K562 (cell line): ENCODE results near the gene CAMK2G. TPM values are rescaled to one million over a fixed set of nuclear protein-coding genes. Genes with fewer than 3 reads are reported as not detected.

Source experiments
- BRD4 ChIP-seq: fragments of 200-600 bp; sonication (generic); IDR thresholded peaks from 2 replicates; pipeline ENCODE4 v1.6.1; 2017; ENCODE audit warnings: inconsistent platforms
- CHCHD3 ChIP-seq: fragments of 250-450 bp; sonication (Bioruptor Pico); IDR thresholded peaks from 2 replicates; pipeline ENCODE4 v2.1.2; 2022; ENCODE audit warnings: mild to moderate bottlenecking
- E2F3 ChIP-seq: fragments of 250-450 bp; sonication (Bioruptor Pico); IDR thresholded peaks from 2 replicates; pipeline ENCODE4 v1.4.0; 2020; ENCODE audit warnings: mild to moderate bottlenecking
- FOXP1 ChIP-seq: sonication (generic); formaldehyde crosslinking; IDR thresholded peaks from 2 replicates; pipeline ENCODE4 v1.8.0; 2022; ENCODE audit warnings: mild to moderate bottlenecking, missing genetic modification reagents
- GATAD2B ChIP-seq: fragments of 450-650 bp; IDR thresholded peaks from 2 replicates; pipeline ENCODE4 v1.6.1; 2017; ENCODE audit warnings: mild to moderate bottlenecking, borderline replicate concordance
- HMG20A ChIP-seq: fragments of 450-650 bp; formaldehyde crosslinking; conservative IDR thresholded peaks from 2 replicates; pipeline ENCODE4 v1.4.0; 2020; ENCODE audit warnings: mild to moderate bottlenecking, mixed read lengths
- ID3 ChIP-seq, 2 experiments: fragments of 250-450 bp in 1 of 2; fragments of 450-650 bp in 1 of 2; sonication (Bioruptor Pico) in 1 of 2; IDR thresholded peaks; 2 replicates each; pipeline versions ENCODE4 v1.6.1 to v1.8.0; 2016 to 2021; ENCODE audit warnings: mild to moderate bottlenecking in 2 of 2, moderate library complexity in 2 of 2, missing compliant biosample characterization in 1 of 2, missing genetic modification characterization in 1 of 2
- JUN ChIP-seq, 2 experiments: sonication (generic) in 1 of 2; formaldehyde crosslinking in 1 of 2; IDR thresholded peaks; 2 replicates each; pipeline versions ENCODE4 v1.6.1 to v1.8.0; 2012 to 2022; ENCODE audit warnings: borderline replicate concordance in 2 of 2, mild to moderate bottlenecking in 2 of 2, improper control_type of control experiment in 1 of 2, low read depth in 1 of 2, low read length in 1 of 2, missing genetic modification reagents in 1 of 2
- L3MBTL2 ChIP-seq: fragments of 450-650 bp; IDR thresholded peaks from 2 replicates; pipeline ENCODE4 v1.6.1; 2016; ENCODE audit warnings: mild to moderate bottlenecking, moderate library complexity
- MEF2A ChIP-seq: IDR thresholded peaks from 2 replicates; pipeline ENCODE4 v1.6.1; 2011; ENCODE audit warnings: low read depth, mild to moderate bottlenecking, low read length, moderate library complexity; ENCODE audit not compliant: control insufficient read depth
- NFIX ChIP-seq: fragments of 250-450 bp; sonication (Bioruptor Pico); IDR thresholded peaks from 2 replicates; pipeline ENCODE4 v1.4.0; 2020; ENCODE audit warnings: low read depth, mild to moderate bottlenecking, moderate library complexity
- NRF1 ChIP-seq, 2 experiments: fragments of 450-650 bp; IDR thresholded peaks in 1 of 2; conservative IDR thresholded peaks in 1 of 2; 2 replicates each; pipeline ENCODE4 v1.6.1; 2014; ENCODE audit warnings: mild to moderate bottlenecking in 2 of 2
- PHB ChIP-seq: fragments of 250-450 bp; sonication (Bioruptor Pico); IDR thresholded peaks from 2 replicates; pipeline ENCODE4 v1.5.0; 2021
- RFX1 ChIP-seq: fragments of 450-650 bp; IDR thresholded peaks from 2 replicates; pipeline ENCODE4 v1.6.1; 2016; ENCODE audit warnings: mild to moderate bottlenecking, moderate library complexity
- RUNX1 ChIP-seq: sonication (generic); IDR thresholded peaks from 2 replicates; pipeline ENCODE4 v1.6.1; 2016; ENCODE audit warnings: antibody characterized with exemption, low read depth
- SMAD2 ChIP-seq: fragments of 150-350 bp; IDR thresholded peaks from 2 replicates; pipeline ENCODE4 v1.6.1; 2014; ENCODE audit warnings: low read depth, mild to moderate bottlenecking, low read length
- STAG1 ChIP-seq: sonication (generic); formaldehyde crosslinking; IDR thresholded peaks from 2 replicates; pipeline ENCODE4 v1.5.0; 2020; ENCODE audit warnings: missing genetic modification reagents, borderline replicate concordance
- TGIF2 ChIP-seq: sonication (generic); formaldehyde crosslinking; IDR thresholded peaks from 2 replicates; pipeline ENCODE4 v1.8.1; 2022; ENCODE audit warnings: mild to moderate bottlenecking, missing genetic modification reagents, moderate library complexity
- TOE1 ChIP-seq, 2 experiments: fragments of 450-650 bp in 1 of 2; sonication (generic) in 1 of 2; formaldehyde crosslinking in 1 of 2; IDR thresholded peaks; 2 replicates each; pipeline versions ENCODE4 v1.7.1 to v1.8.0; 2016 to 2022; ENCODE audit warnings: borderline replicate concordance in 2 of 2, mild to moderate bottlenecking in 2 of 2, antibody characterized with exemption in 1 of 2, inconsistent platforms in 1 of 2, low read depth in 1 of 2, missing genetic modification reagents in 1 of 2, moderate library complexity in 1 of 2
- TRIM28 ChIP-seq: fragments of 450-650 bp; IDR thresholded peaks from 2 replicates; pipeline ENCODE4 v1.6.1; 2017
- ZNF133 ChIP-seq: fragments of 250-450 bp; sonication (Bioruptor Pico); IDR thresholded peaks from 2 replicates; pipeline ENCODE4 v1.4.0; 2020; ENCODE audit warnings: mild to moderate bottlenecking
- ZNF165 ChIP-seq: fragments of 250-450 bp; sonication (Bioruptor Pico); IDR thresholded peaks from 2 replicates; pipeline ENCODE4 v1.4.0; 2020; ENCODE audit warnings: borderline replicate concordance
- ZSCAN32 ChIP-seq: fragments of 450-650 bp; formaldehyde crosslinking; IDR thresholded peaks from 2 replicates; pipeline ENCODE4 v1.4.0; 2020; ENCODE audit warnings: mild to moderate bottlenecking, moderate library complexity
- polyA plus RNA-seq, 8 experiments: library from polyadenylated mRNA; depleted of rRNA in 4 of 8; stranded (reverse) in 5 of 8; unstranded in 3 of 8; fragments of >200 nt; fragmentation: Nextera tagmentation in 2 of 8; fragmentation: Illumina TruSeq in 1 of 8; extraction: Ambion mirVana in 2 of 8; extraction: Trizol in 1 of 8; gene quantifications; 2 replicates each; pipeline versions ENCODE4 v1.2.1 to v1.2.3, GENCODE V29; 2011 to 2014; ENCODE audit warnings: inconsistent platforms in 1 of 8, missing spikeins in 1 of 8
- total RNA-seq, 7 experiments: library from RNA; depleted of rRNA in 6 of 7; stranded (reverse); fragments of >200 nt in 6 of 7; fragmentation: Illumina TruSeq in 2 of 7; extraction: Trizol in 2 of 7; gene quantifications; 2 replicates each; pipeline versions ENCODE4 v1.2.1 to v1.2.3, GENCODE V29; 2011 to 2021; ENCODE audit warnings: low replicate concordance in 1 of 7
- TF ChIP-seq, protein P1 (sequence below): IDR thresholded peaks from 2 replicates; pipeline ENCODE4 v1.6.1; 2011; ENCODE audit warnings: borderline replicate concordance, low read depth, mild to moderate bottlenecking, moderate library complexity, low read length; ENCODE audit not compliant: insufficient read depth, poor library complexity, severe bottlenecking

Gene CAMK2G
- total and polyA plus RNA-seq, 9 of the 15 experiments (the other 6 are each of a cell fraction or from before 2014, with no cell fraction given): 9.0 to 37.9 (median 32.6) TPM

- TF ChIP-seq TGIF2 (CRISPR knock-in tag) (0 out of 2 replicates have a peak, but pooled peaks have one; percentile 72), ZSCAN32 (no peak), TOE1 (IDR thresholded peaks at IDR 0.05; ENCODE audit: borderline replicate concordance) (peak; percentile 50; the same call in 1 of the 2 replicates), TOE1 (CRISPR knock-in tag; IDR thresholded peaks at IDR 0.05; ENCODE audit: borderline replicate concordance, low read depth) (peak; percentile 55; the same call in 1 of the 2 replicates), TRIM28 (no peak), JUN (IDR thresholded peaks at IDR 0.05; ENCODE audit: borderline replicate concordance, low read depth, low read length) (no peak; the same call in 1 of the 2 replicates), JUN (CRISPR knock-in tag; IDR thresholded peaks at IDR 0.05; ENCODE audit: borderline replicate concordance) (no peak), NFIX (CRISPR knock-in tag) (no peak), RUNX1 (no peak), CHCHD3 (no peak), HMG20A (CRISPR knock-in tag) (no peak), RFX1 (no peak), ZNF133 (CRISPR knock-in tag) (no peak), STAG1 (CRISPR knock-in tag) (no peak), FOXP1 (CRISPR knock-in tag) (peak; percentile 8; the same call in 1 of the 2 replicates), E2F3 (CRISPR knock-in tag) (no peak), ID3 (CRISPR knock-in tag; IDR thresholded peaks at IDR 0.05) (no peak), ID3 (tag; IDR thresholded peaks at IDR 0.05) (no peak), MEF2A (no peak), L3MBTL2 (peak; percentile 80), BRD4 (no peak), SMAD2 (no peak), PHB (CRISPR knock-in tag) (no peak), NRF1 (conservative IDR thresholded peaks at IDR 0.05 in 1 of 2, IDR thresholded peaks at IDR 0.05 in 1 of 2) (peak; percentile 64 to 72), GATAD2B (no peak), ZNF165 (CRISPR knock-in tag) (no peak)
- TF ChIP-seq, protein P1, sequence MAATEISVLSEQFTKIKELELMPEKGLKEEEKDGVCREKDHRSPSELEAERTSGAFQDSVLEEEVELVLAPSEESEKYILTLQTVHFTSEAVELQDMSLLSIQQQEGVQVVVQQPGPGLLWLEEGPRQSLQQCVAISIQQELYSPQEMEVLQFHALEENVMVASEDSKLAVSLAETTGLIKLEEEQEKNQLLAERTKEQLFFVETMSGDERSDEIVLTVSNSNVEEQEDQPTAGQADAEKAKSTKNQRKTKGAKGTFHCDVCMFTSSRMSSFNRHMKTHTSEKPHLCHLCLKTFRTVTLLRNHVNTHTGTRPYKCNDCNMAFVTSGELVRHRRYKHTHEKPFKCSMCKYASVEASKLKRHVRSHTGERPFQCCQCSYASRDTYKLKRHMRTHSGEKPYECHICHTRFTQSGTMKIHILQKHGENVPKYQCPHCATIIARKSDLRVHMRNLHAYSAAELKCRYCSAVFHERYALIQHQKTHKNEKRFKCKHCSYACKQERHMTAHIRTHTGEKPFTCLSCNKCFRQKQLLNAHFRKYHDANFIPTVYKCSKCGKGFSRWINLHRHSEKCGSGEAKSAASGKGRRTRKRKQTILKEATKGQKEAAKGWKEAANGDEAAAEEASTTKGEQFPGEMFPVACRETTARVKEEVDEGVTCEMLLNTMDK: peak; percentile 36
Observed at GRCh38 chr10:73781879-73782748, 92.2 kb downstream of the CAMK2G start, which contains the start of gene CHCHD1 (continued).
